H1 (cell line): ENCODE measurements around the gene RILP. TPM values are rescaled to one million over a fixed set of nuclear protein-coding genes. Genes with fewer than 3 reads are reported as not detected.

ENCODE experiments used
- CTCF ChIA-PET: fragments of 300-600 bp; sonication (Branson Sonifier 250); formaldehyde crosslinking; loops from one replicate; lab custom pipeline; 2021; ENCODE audit not compliant: partially characterized antibody; lab: Charles Lee
- POLR2A ChIA-PET: fragments of 300-600 bp; sonication (Branson Sonifier 250); formaldehyde crosslinking; loops from one replicate; lab custom pipeline; 2021; ENCODE audit warnings: inconsistent platforms; ENCODE audit not compliant: partially characterized antibody; lab: Charles Lee
- DNase-seq, 2 experiments: peaks; one replicate each; pipeline versions ENCODE4 v3.0.0 to v3.0.0-alpha.2; 2010 to 2022; ENCODE audit warnings: low spot score in 2 of 2, low read depth in 1 of 2, mixed read lengths in 1 of 2
- FAIRE-seq: peaks from 2 replicates; lab custom pipeline; 2011; peaks lifted over from hg19 to GRCh38; lab: Jason Lieb, UNC
- H2AFZ ChIP-seq: 2 replicates; pipeline ENCODE4 v1.8.1; 2012; ENCODE audit warnings: low read length, inconsistent platforms
- H2AK5ac ChIP-seq: 2 replicates; pipeline ENCODE4 v1.6.1; 2013; ENCODE audit warnings: low read depth, low read length
- H2BK120ac ChIP-seq: replicated peaks from 2 replicates; pipeline ENCODE3; 2013; ENCODE audit warnings: low read depth, low read length, inconsistent platforms
- H2BK12ac ChIP-seq: 2 replicates; pipeline ENCODE4 v1.6.1; 2013; ENCODE audit warnings: low read depth, low read length
- H2BK15ac ChIP-seq: 2 replicates; pipeline ENCODE4 v1.6.1; 2013; ENCODE audit warnings: low read length
- H2BK20ac ChIP-seq: 2 replicates; pipeline ENCODE4 v1.6.1; 2013; ENCODE audit warnings: low read length
- H2BK5ac ChIP-seq: 2 replicates; pipeline ENCODE4 v1.6.1; 2013; ENCODE audit warnings: low read depth, low read length
- H3K14ac ChIP-seq: 2 replicates; pipeline ENCODE4 v1.6.1; 2013; ENCODE audit warnings: inconsistent platforms; ENCODE audit not compliant: insufficient read length
- H3K18ac ChIP-seq: 2 replicates; pipeline ENCODE4 v1.6.1; 2013; ENCODE audit warnings: low read length; ENCODE audit errors: extremely low read depth
- H3K23ac ChIP-seq: 2 replicates; pipeline ENCODE4 v1.6.1; 2013; ENCODE audit warnings: inconsistent platforms; ENCODE audit not compliant: insufficient read length
- H3K23me2 ChIP-seq: 2 replicates; pipeline ENCODE4 v1.6.1; 2013; ENCODE audit warnings: low read depth, low read length
- H3K27ac ChIP-seq: 2 replicates; pipeline ENCODE4 v1.6.1; 2011; ENCODE audit warnings: low read depth, low read length, inconsistent platforms
- H3K27me3 ChIP-seq, 4 experiments: replicated peaks in 1 of 4; 1 replicate in 1 of 4; 2 replicates in 3 of 4; pipeline versions ENCODE4 v1.6.1 to v1.8.1; 2011 to 2013; ENCODE audit warnings: low read length in 3 of 4, mild to moderate bottlenecking in 3 of 4, inconsistent platforms in 2 of 4, mixed read lengths in 2 of 4, moderate library complexity in 1 of 4; ENCODE audit not compliant: control insufficient read depth in 3 of 4, insufficient read depth in 3 of 4; ENCODE audit errors: extremely low read depth in 1 of 4
- H3K36me3 ChIP-seq, 4 experiments: 2 replicates each; pipeline versions ENCODE4 v1.6.1 to v1.8.1; 2011 to 2013; ENCODE audit warnings: mild to moderate bottlenecking in 4 of 4, low read length in 3 of 4, moderate library complexity in 2 of 4, control low read depth in 1 of 4, inconsistent platforms in 1 of 4; ENCODE audit not compliant: insufficient read depth in 4 of 4, control insufficient read depth in 2 of 4
- H3K4ac ChIP-seq: replicated peaks from 2 replicates; pipeline ENCODE3; 2013; ENCODE audit warnings: low read length, low read depth, mixed read lengths, inconsistent platforms; ENCODE audit not compliant: insufficient read length
- H3K4me1 ChIP-seq, 4 experiments: replicated peaks in 1 of 4; 1 replicate in 1 of 4; 2 replicates in 3 of 4; pipeline versions ENCODE4 v1.6.1 to v1.8.1; 2011 to 2013; ENCODE audit warnings: low read length in 3 of 4, inconsistent platforms in 2 of 4, mixed read lengths in 1 of 4; ENCODE audit not compliant: insufficient read depth in 4 of 4, control insufficient read depth in 3 of 4
- H3K4me2 ChIP-seq, 2 experiments: 2 replicates each; pipeline versions ENCODE4 v1.6.1 to v1.8.1; 2011 to 2013; ENCODE audit warnings: low read depth in 2 of 2, low read length in 2 of 2, control low read depth in 1 of 2, inconsistent platforms in 1 of 2, mild to moderate bottlenecking in 1 of 2; ENCODE audit not compliant: insufficient read depth in 1 of 2
- H3K4me3 ChIP-seq, 4 experiments: fragments of 200-600, 300-600 bp in 1 of 4; sonication (generic), shearing (Covaris generic), sonication (Bioruptor Twin) in 1 of 4; 2 replicates each; pipeline versions ENCODE4 v1.5.1 to v1.8.1; 2011 to 2016; ENCODE audit warnings: low read length in 4 of 4, low read depth in 3 of 4, control low read depth in 2 of 4, inconsistent platforms in 2 of 4, mild to moderate bottlenecking in 2 of 4, mixed read lengths in 1 of 4, moderate library complexity in 1 of 4; ENCODE audit not compliant: insufficient read depth in 2 of 4; ENCODE audit errors: extremely low read depth in 1 of 4
- H3K56ac ChIP-seq: replicated peaks from 2 replicates; pipeline ENCODE3; 2013; ENCODE audit warnings: low read depth, mild to moderate bottlenecking, mixed read lengths, low read length, inconsistent platforms; ENCODE audit not compliant: insufficient read length
- H3K79me1 ChIP-seq: 2 replicates; pipeline ENCODE4 v1.6.1; 2013; ENCODE audit warnings: low read depth, low read length, control low read depth
- H3K79me2 ChIP-seq, 2 experiments: 2 replicates each; pipeline versions ENCODE4 v1.6.1 to v1.8.1; 2012 to 2013; ENCODE audit warnings: low read length in 2 of 2, mild to moderate bottlenecking in 2 of 2, inconsistent platforms in 1 of 2; ENCODE audit not compliant: insufficient read depth in 2 of 2, control insufficient read depth in 1 of 2
- H3K9ac ChIP-seq, 4 experiments: replicated peaks in 1 of 4; 1 replicate in 1 of 4; 2 replicates in 3 of 4; pipeline versions ENCODE4 v1.6.1 to v1.8.1; 2011 to 2013; ENCODE audit warnings: low read depth in 3 of 4, low read length in 3 of 4, control low read depth in 2 of 4, mild to moderate bottlenecking in 2 of 4, moderate library complexity in 2 of 4, inconsistent platforms in 1 of 4; ENCODE audit errors: extremely low read depth in 1 of 4
- H3K9me3 ChIP-seq, 2 experiments: 2 replicates each; pipeline versions ENCODE4 v1.6.1 to v1.8.1; 2012 to 2013; ENCODE audit warnings: mild to moderate bottlenecking in 2 of 2, moderate library complexity in 2 of 2, control low read depth in 1 of 2, inconsistent platforms in 1 of 2, low read depth in 1 of 2, low read length in 1 of 2, mixed read lengths in 1 of 2; ENCODE audit not compliant: insufficient read depth in 2 of 2
- H4K20me1 ChIP-seq, 2 experiments: replicated peaks in 1 of 2; 2 replicates each; pipeline versions ENCODE3 to v1.8.1; 2011 to 2013; ENCODE audit warnings: inconsistent platforms in 2 of 2, low read length in 2 of 2, mild to moderate bottlenecking in 1 of 2; ENCODE audit not compliant: insufficient read depth in 2 of 2, control insufficient read depth in 1 of 2
- H4K5ac ChIP-seq: 2 replicates; pipeline ENCODE4 v1.6.1; 2013; ENCODE audit warnings: low read length, low read depth, mixed read lengths, inconsistent platforms; ENCODE audit not compliant: insufficient read length
- H4K8ac ChIP-seq: 2 replicates; pipeline ENCODE4 v1.8.0; 2013; ENCODE audit warnings: mild to moderate bottlenecking, moderate library complexity, low read length, inconsistent platforms; ENCODE audit not compliant: insufficient read depth; ENCODE audit errors: extremely low read depth
- H4K91ac ChIP-seq: replicated peaks from 2 replicates; pipeline ENCODE3; 2013; ENCODE audit warnings: low read length, mixed read lengths, inconsistent platforms; ENCODE audit not compliant: insufficient read length
- BRCA1 ChIP-seq: IDR thresholded peaks from 2 replicates; pipeline ENCODE4 v1.6.1; 2012; ENCODE audit warnings: low read depth, low read length, improper control_type of control experiment
- EZH2 ChIP-seq: fragments of 200-600 bp; sonication (generic); IDR thresholded peaks from 2 replicates; pipeline ENCODE4 v1.7.1; 2012; ENCODE audit warnings: low read depth, mild to moderate bottlenecking, moderate library complexity, low read length, inconsistent platforms; ENCODE audit not compliant: severe bottlenecking
- KDM1A ChIP-seq: fragments of 200-600, 300-600 bp; sonication (generic); IDR thresholded peaks from 2 replicates; pipeline ENCODE4 v1.7.1; 2016; ENCODE audit warnings: mild to moderate bottlenecking, low read length, borderline replicate concordance
- MAFK ChIP-seq: IDR thresholded peaks from 2 replicates; pipeline ENCODE4 v1.6.1; 2012; ENCODE audit warnings: low read depth, mild to moderate bottlenecking, improper control_type of control experiment, low read length
- NRF1 ChIP-seq: IDR thresholded peaks from 2 replicates; pipeline ENCODE4 v1.6.1; 2011; ENCODE audit warnings: mild to moderate bottlenecking, low read depth, low read length, improper control_type of control experiment
- POLR2A ChIP-seq, 2 experiments: IDR thresholded peaks; 1 replicate in 1 of 2; 2 replicates in 1 of 2; pipeline ENCODE4 v1.6.1; 2011; ENCODE audit warnings: low read depth in 2 of 2, low read length in 2 of 2, mild to moderate bottlenecking in 2 of 2; ENCODE audit errors: control extremely low read depth in 1 of 2
- POLR2AphosphoS5 ChIP-seq: IDR thresholded peaks from 2 replicates; pipeline ENCODE4 v1.6.1; 2011; ENCODE audit warnings: low read depth, low read length
- SIN3A ChIP-seq, 2 experiments: IDR thresholded peaks in 1 of 2; conservative IDR thresholded peaks in 1 of 2; 2 replicates each; pipeline ENCODE4 v1.6.1; 2011 to 2012; ENCODE audit warnings: low read length in 2 of 2, improper control_type of control experiment in 1 of 2, low read depth in 1 of 2, mild to moderate bottlenecking in 1 of 2
- SIRT6 ChIP-seq: IDR thresholded peaks from one replicate; pipeline ENCODE4 v1.7.1; 2012; ENCODE audit warnings: low read length, inconsistent platforms
- SP1 ChIP-seq: IDR thresholded peaks from 2 replicates; pipeline ENCODE4 v1.6.1; 2011; ENCODE audit warnings: low read depth, low read length
- USF2 ChIP-seq: IDR thresholded peaks from 2 replicates; pipeline ENCODE4 v1.6.1; 2011; ENCODE audit warnings: low read length, improper control_type of control experiment
- WGBS, 2 experiments: shearing (Covaris generic) in 1 of 2; methylation state at CpG; one replicate each; pipeline versions ENCODE4 v1.1.6 to v1.1.7; 2013 to 2015; ENCODE audit warnings: low lambda C conversion rate in 2 of 2, mixed read lengths in 2 of 2, inconsistent platforms in 1 of 2, low coverage in 1 of 2, missing lambda C conversion rate in 1 of 2; ENCODE audit not compliant: insufficient replicate concordance in 2 of 2, insufficient coverage in 1 of 2, insufficient read length in 1 of 2; ENCODE audit errors: extremely low coverage in 1 of 2, missing lambda C conversion rate in 1 of 2; 5-methylcytosine and 5-hydroxymethylcytosine counted together
- polyA plus RNA-seq, 7 experiments: library from polyadenylated mRNA; depleted of rRNA in 3 of 7; stranded (reverse) in 5 of 7; unstranded in 2 of 7; fragments of >200 nt in 5 of 7; fragments of 200-250 nt in 2 of 7; gene quantifications; 1 replicate in 5 of 7; 2 replicates in 1 of 7; 4 replicates in 1 of 7; pipeline versions ENCODE4 v1.2.1 to v1.2.3, GENCODE V29; 2011 to 2013; ENCODE audit warnings: missing spikeins in 2 of 7, mixed read lengths in 2 of 7
- total RNA-seq: library from RNA; stranded (reverse); fragmentation: NEBNext Ultra II Directional; extraction: Animal tissue kit (Norgen Biotek cat#: 25700); gene quantifications from 2 replicates; pipeline ENCODE4 v1.2.1, GENCODE V29; 2021

The RILP gene
- total and polyA plus RNA-seq, 2 of the 8 experiments (the other 6 are each of a cell fraction or from before 2014, with no cell fraction given) = 6.8 to 7.2 TPM

GRCh38 chr17:1650731-1651558 is 1.3 kb upstream of the RILP start:
- Histone ChIP-seq H3K27me3 (peaks cover 0 to 6% (median 2%) of the 10 kb centered on the region in 4 experiments; a peak in 3 of 7 replicates), H2BK120ac (no peak overlapping the region), H4K20me1 (peaks cover 15 to 24% of the 10 kb centered on the region in 2 experiments), H3K9ac (no peak overlapping the region), H3K4me1 (peaks cover 0 to 21% (median 13%) of the 10 kb centered on the region in 4 experiments; a peak in 5 of 7 replicates), H2AK5ac (no peak overlapping the region), H3K14ac (no peak overlapping the region), H3K9me3 (no peaks in the 10 kb centered on the region), H3K4ac (no peak overlapping the region), H3K56ac (no peak overlapping the region), H3K4me3 (no peak overlapping the region), H3K27ac (no peak overlapping the region), H3K79me2 (no peaks in the 10 kb centered on the region), H4K8ac (no peak overlapping the region; the same call in 1 of the 2 replicates), H3K23ac (no peak overlapping the region), H3K36me3 (peaks cover 38 to 54% (median 47%) of the 10 kb centered on the region in 4 experiments), H3K18ac (no peak overlapping the region), H2BK15ac (no peak overlapping the region), H4K91ac (no peak overlapping the region), H2BK12ac (no peak overlapping the region), H2AFZ (no peak overlapping the region), H3K79me1 (no peaks in the 10 kb centered on the region; the same call in 1 of the 2 replicates), H3K4me2 (no peak overlapping the region; a peak in 1 of 4 replicates), H2BK5ac (no peak overlapping the region; the same call in 1 of the 2 replicates), H3K23me2 (peaks cover 7% of the 10 kb centered on the region; the same call in 1 of the 2 replicates), H2BK20ac (no peak overlapping the region), H4K5ac (no peak overlapping the region)
- 88% methylated on average over 21 of the region's 22 CpGs; no CpG with 5 or more reads in 1 of the 2 experiments for WGBS, 2 experiments
- ChIA-PET POLR2A (interaction anchor here (0.6 to 6.5 kb wide), 7 partner anchors 13 to 167 kb away, joined by 3 to 65 read pairs (median 4); no protein-coding TSS in a partner anchor), CTCF (interaction anchor here (0.7 to 3.0 kb wide), 6 partner anchors 11 to 300 kb away, joined by 3 to 18 read pairs (median 10); no protein-coding TSS in a partner anchor)
- FAIRE-seq = no peak
- no peak for DNase-seq
- TF ChIP-seq NRF1 (no peak), MAFK (no peak), SIN3A (conservative IDR thresholded peaks at IDR 0.05 in 1 of 2, IDR thresholded peaks at IDR 0.05 in 1 of 2; ENCODE audit: low read depth in 1 of 2, low read length in 2 of 2) (no peak), POLR2A (IDR thresholded peaks at IDR 0.05; ENCODE audit: control extremely low read depth in 1 of 2, low read depth in 2 of 2, low read length in 2 of 2) (no peak), BRCA1 (no peak), SP1 (peak; percentile 8; the same call in 1 of the 2 replicates), SIRT6 (no peak), USF2 (no peak), EZH2 (no peak), POLR2AphosphoS5 (0 out of 2 replicates have a peak, but pooled peaks have one; percentile 16), KDM1A (no peak)
